Measurements from ENCODE around the gene CAPN1.

DNA sequence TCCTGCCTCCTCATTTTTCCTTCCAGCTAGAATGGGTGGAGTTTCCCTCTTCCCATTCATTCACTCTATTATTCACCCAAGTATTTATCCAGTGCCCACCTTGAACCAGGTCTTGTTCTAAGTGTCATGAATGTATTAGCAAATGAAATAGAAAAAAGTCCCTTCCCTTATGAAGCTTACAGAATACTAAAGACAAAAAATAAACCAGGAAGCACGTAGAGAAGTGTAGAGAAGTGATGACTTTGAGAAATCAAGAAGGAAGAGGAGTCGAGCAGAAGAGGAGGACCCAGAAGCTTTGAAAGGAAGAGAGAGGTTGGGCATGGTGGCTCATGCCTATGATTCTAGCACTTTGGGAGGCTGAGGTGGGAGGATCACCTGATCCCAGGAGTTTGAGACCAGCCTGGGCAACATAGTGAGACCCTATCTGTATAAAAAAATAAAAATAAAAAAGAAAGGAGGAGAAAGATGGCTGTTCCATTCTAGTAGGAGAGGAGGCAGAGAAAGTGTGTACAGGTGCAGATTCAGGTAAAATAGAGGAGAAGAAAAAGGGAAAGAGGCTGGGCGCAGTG lies 30.3 kb upstream of the CAPN1 start:
- TF ChIP-seq, protein P1, sequence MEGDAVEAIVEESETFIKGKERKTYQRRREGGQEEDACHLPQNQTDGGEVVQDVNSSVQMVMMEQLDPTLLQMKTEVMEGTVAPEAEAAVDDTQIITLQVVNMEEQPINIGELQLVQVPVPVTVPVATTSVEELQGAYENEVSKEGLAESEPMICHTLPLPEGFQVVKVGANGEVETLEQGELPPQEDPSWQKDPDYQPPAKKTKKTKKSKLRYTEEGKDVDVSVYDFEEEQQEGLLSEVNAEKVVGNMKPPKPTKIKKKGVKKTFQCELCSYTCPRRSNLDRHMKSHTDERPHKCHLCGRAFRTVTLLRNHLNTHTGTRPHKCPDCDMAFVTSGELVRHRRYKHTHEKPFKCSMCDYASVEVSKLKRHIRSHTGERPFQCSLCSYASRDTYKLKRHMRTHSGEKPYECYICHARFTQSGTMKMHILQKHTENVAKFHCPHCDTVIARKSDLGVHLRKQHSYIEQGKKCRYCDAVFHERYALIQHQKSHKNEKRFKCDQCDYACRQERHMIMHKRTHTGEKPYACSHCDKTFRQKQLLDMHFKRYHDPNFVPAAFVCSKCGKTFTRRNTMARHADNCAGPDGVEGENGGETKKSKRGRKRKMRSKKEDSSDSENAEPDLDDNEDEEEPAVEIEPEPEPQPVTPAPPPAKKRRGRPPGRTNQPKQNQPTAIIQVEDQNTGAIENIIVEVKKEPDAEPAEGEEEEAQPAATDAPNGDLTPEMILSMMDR (IDR thresholded peaks at IDR 0.05): no peak
- no peak for TF ChIP-seq POLR2A (IDR thresholded peaks at IDR 0.05)

All from heart left ventricle (tissue), 13 donors.